Keratinocyte (primary cell): Measurements from ENCODE around the gene GNAS-AS1. TPM values are rescaled to one million over a fixed set of nuclear protein-coding genes. Genes with fewer than 3 reads are reported as not detected.

ENCODE experiments used
- DNase-seq: peaks from one replicate; pipeline ENCODE4 v3.0.0-alpha.2; 2011; ENCODE audit warnings: low read depth, missing footprints, low spot score
- FAIRE-seq: peaks from 2 replicates; lab custom pipeline; 2011; peaks lifted over from hg19 to GRCh38; lab: Jason Lieb, UNC
- H2AFZ ChIP-seq: 2 replicates; pipeline ENCODE4 v1.6.0; 2012; ENCODE audit warnings: low read length, control low read depth, inconsistent platforms; ENCODE audit not compliant: control insufficient read depth
- H3K27ac ChIP-seq: 2 replicates; pipeline ENCODE4 v1.5.1; 2011; ENCODE audit warnings: low read length; ENCODE audit not compliant: control insufficient read depth, insufficient read depth
- H3K27me3 ChIP-seq: 3 replicates; pipeline ENCODE4 v1.6.0; 2011; ENCODE audit warnings: low read length; ENCODE audit not compliant: control insufficient read depth, insufficient read depth; ENCODE audit errors: extremely low read depth
- H3K36me3 ChIP-seq, 2 experiments: 2 replicates in 1 of 2; 3 replicates in 1 of 2; pipeline ENCODE4 v1.5.1; 2011; ENCODE audit warnings: low read length in 2 of 2, mild to moderate bottlenecking in 1 of 2; ENCODE audit not compliant: control insufficient read depth in 2 of 2, insufficient read depth in 2 of 2; ENCODE audit errors: extremely low read depth in 1 of 2
- H3K4me1 ChIP-seq: 3 replicates; pipeline ENCODE4 v1.5.1; 2011; ENCODE audit warnings: low read length; ENCODE audit not compliant: control insufficient read depth, insufficient read depth; ENCODE audit errors: extremely low read depth
- H3K4me2 ChIP-seq: 3 replicates; pipeline ENCODE4 v1.6.0; 2011; ENCODE audit warnings: low read depth, low read length; ENCODE audit not compliant: control insufficient read depth, insufficient read depth; ENCODE audit errors: extremely low read depth
- H3K4me3 ChIP-seq, 3 experiments: fragments of 200-600 bp in 1 of 3; sonication (generic) in 1 of 3; 2 replicates in 2 of 3; 3 replicates in 1 of 3; pipeline ENCODE4 v1.5.1; 2011 to 2016; ENCODE audit warnings: low read length in 3 of 3, mild to moderate bottlenecking in 3 of 3, control low read depth in 2 of 3, inconsistent platforms in 1 of 3, low read depth in 1 of 3, mixed read lengths in 1 of 3, mixed run types in 1 of 3, moderate library complexity in 1 of 3; ENCODE audit not compliant: control insufficient read depth in 2 of 3, insufficient read depth in 2 of 3; ENCODE audit errors: extremely low read depth in 1 of 3
- H3K79me2 ChIP-seq: 2 replicates; pipeline ENCODE4 v1.6.0; 2012; ENCODE audit warnings: low read length; ENCODE audit not compliant: control insufficient read depth, insufficient read depth
- H3K9ac ChIP-seq: 3 replicates; pipeline ENCODE4 v1.6.0; 2011; ENCODE audit warnings: low read length; ENCODE audit not compliant: control insufficient read depth, insufficient read depth; ENCODE audit errors: extremely low read depth
- H3K9me1 ChIP-seq: 3 replicates; pipeline ENCODE4 v1.6.0; 2011; ENCODE audit warnings: low read length; ENCODE audit not compliant: control insufficient read depth, insufficient read depth; ENCODE audit errors: extremely low read depth
- H3K9me3 ChIP-seq: 2 replicates; pipeline ENCODE4 v1.5.1; 2012; ENCODE audit warnings: low read depth, low read length; ENCODE audit not compliant: control insufficient read depth
- H4K20me1 ChIP-seq: 3 replicates; pipeline ENCODE4 v1.6.0; 2011; ENCODE audit warnings: low read length; ENCODE audit not compliant: control insufficient read depth, insufficient read depth; ENCODE audit errors: extremely low read depth
- CTCF ChIP-seq, 3 experiments: IDR thresholded peaks in 1 of 3; conservative IDR thresholded peaks in 1 of 3; optimal IDR thresholded peaks in 1 of 3; 2 replicates in 2 of 3; 3 replicates in 1 of 3; pipeline versions ENCODE3 to v1.5.1; 2011; ENCODE audit warnings: low read length in 3 of 3, mild to moderate bottlenecking in 3 of 3, moderate library complexity in 2 of 3, control low read depth in 1 of 3, inconsistent platforms in 1 of 3; ENCODE audit not compliant: insufficient read depth in 2 of 3; ENCODE audit errors: extremely low read depth in 1 of 3
- EZH2 ChIP-seq: IDR thresholded peaks from one replicate; pipeline ENCODE4 v1.6.1; 2012; ENCODE audit warnings: inconsistent platforms, mild to moderate bottlenecking, low read length, moderate library complexity
- dilution Hi-C: fragments of 300-500 bp; cut with MboI; formaldehyde crosslinking; loops from one replicate; pipeline ENCODE4 v1.7.0; 2020; ENCODE audit warnings: low sequenced_read_pairs; ENCODE audit not compliant: extremely low pct_ligation_motif_present
- polyA plus RNA-seq, 5 experiments: library from polyadenylated mRNA; depleted of rRNA in 3 of 5; stranded (reverse) in 3 of 5; stranded (forward) in 1 of 5; unstranded in 1 of 5; fragments of >200 nt; gene quantifications; 1 replicate in 1 of 5; 2 replicates in 3 of 5; 3 replicates in 1 of 5; pipeline versions ENCODE4 v1.2.1 to v1.2.3, GENCODE V29; 2011 to 2012; ENCODE audit warnings: missing spikeins in 2 of 5, low read depth in 1 of 5, low replicate concordance in 1 of 5

Gene GNAS-AS1
- polyA plus RNA-seq, 1 donor (not counting 4 experiments of a cell fraction or from before 2014, with no cell fraction given), result 0.31 TPM

- Histone ChIP-seq H4K20me1 (peaks cover 13% of the 10 kb centered on the region), H3K27ac (peak overlapping the region; percentile 49), H3K27me3 (no peaks in the 10 kb centered on the region), H3K4me2 (peak overlapping the region; percentile 77), H3K9me3 (no peaks in the 10 kb centered on the region), H2AFZ (no peak overlapping the region), H3K36me3 (no peaks in the 10 kb centered on the region), H3K4me3 (peak overlapping the region; percentile 68 to 85 (median 75)), H3K79me2 (peaks cover 50% of the 10 kb centered on the region), H3K4me1 (peaks cover 25% of the 10 kb centered on the region), H3K9me1 (no peaks in the 10 kb centered on the region), H3K9ac (peak overlapping the region; percentile 82)
- dilution Hi-C loops, result no loop called here
- no peak for FAIRE-seq
- no peak for DNase-seq
- TF ChIP-seq EZH2 (no peak), CTCF (optimal IDR thresholded peaks at IDR 0.05 in 1 of 3, IDR thresholded peaks at IDR 0.05 in 1 of 3, conservative IDR thresholded peaks at IDR 0.05 in 1 of 3; ENCODE audit: extremely low read depth in 1 of 3, insufficient read depth in 2 of 3, low read length in 3 of 3) (no peak)
Observed at GRCh38 chr20:58891086-58891717, 40.5 kb upstream of the GNAS-AS1 start.

- Histone ChIP-seq H3K36me3 (no peaks in the 10 kb centered on the region), H4K20me1 (peaks cover 12% of the 10 kb centered on the region), H3K9ac (peak overlapping the region; percentile 75), H3K27me3 (no peaks in the 10 kb centered on the region), H3K9me3 (no peaks in the 10 kb centered on the region), H3K4me2 (peak overlapping the region; percentile 77), H3K4me1 (peaks cover 25% of the 10 kb centered on the region), H3K4me3 (peak overlapping the region; percentile 43 to 75 (median 68)), H3K9me1 (no peaks in the 10 kb centered on the region), H2AFZ (peak overlapping the region; percentile 87), H3K79me2 (peaks cover 44% of the 10 kb centered on the region), H3K27ac (peak overlapping the region; percentile 49)
- dilution Hi-C loops, result no loop called here
- TF ChIP-seq CTCF (optimal IDR thresholded peaks at IDR 0.05 in 1 of 3, IDR thresholded peaks at IDR 0.05 in 1 of 3, conservative IDR thresholded peaks at IDR 0.05 in 1 of 3; ENCODE audit: extremely low read depth in 1 of 3, insufficient read depth in 2 of 3, low read length in 3 of 3) (no peak), EZH2 (no peak)
- DNase-seq (no peak), FAIRE-seq (no peak)
Observed at GRCh38 chr20:58890518-58891085, 39.9 kb upstream of the GNAS-AS1 start.
